Left lung (tissue), 10 donors: Measurements from ENCODE around the gene SMCR8. TPM values are rescaled to one million over a fixed set of nuclear protein-coding genes. Genes with fewer than 3 reads are reported as not detected.

Experiments
- ATAC-seq: fragments of 200-7000 bp; cut with Tn5 transposase; one replicate; pipeline ENCODE4 v1.9.1; 2020; ENCODE audit warnings: moderate library complexity
- DNase-seq, 4 donors: peaks; one replicate each; pipeline ENCODE4 v3.0.0-alpha.2; 2013 to 2020
- H3K27ac ChIP-seq, 2 donors: fragments of 200-600 bp; sonication (generic) in 1 of 2; one replicate each; pipeline versions ENCODE4 v1.5.0 to v1.8.0; 2020 to 2021
- H3K27me3 ChIP-seq, 2 donors: fragments of 200-600 bp; sonication (generic) in 1 of 2; one replicate each; pipeline versions ENCODE4 v1.5.0 to v1.8.0; 2020 to 2021
- H3K36me3 ChIP-seq, 2 donors: fragments of 200-600 bp; sonication (generic) in 1 of 2; one replicate each; pipeline versions ENCODE4 v1.5.0 to v1.8.0; 2020 to 2021
- H3K4me1 ChIP-seq, 2 donors: fragments of 200-600 bp; one replicate each; pipeline ENCODE4 v1.8.0; 2021
- H3K4me3 ChIP-seq, 2 donors: fragments of 200-600 bp; sonication (generic) in 1 of 2; one replicate each; pipeline versions ENCODE4 v1.5.0 to v1.8.0; 2020 to 2021; ENCODE audit warnings: mild to moderate bottlenecking in 1 of 2
- H3K9me3 ChIP-seq, 2 donors: fragments of 200-600 bp; sonication (generic) in 1 of 2; one replicate each; pipeline versions ENCODE4 v1.5.0 to v1.8.0; 2020 to 2021
- CTCF ChIP-seq, 2 donors: fragments of 200-600 bp; sonication (generic) in 1 of 2; IDR thresholded peaks; one replicate each; pipeline versions ENCODE4 v1.5.0 to v1.8.0; 2021; ENCODE audit warnings: antibody characterized with exemption in 2 of 2
- intact Hi-C, 2 donors: fragments of 100-400 bp; cut with DNase I; formaldehyde crosslinking; loops; one replicate each; pipeline versions ENCODE4 v1.11.2 to v1.14.2; 2022
- polyA plus RNA-seq, 6 donors: library from polyadenylated mRNA; unstranded; fragments of 120-200 nt; gene quantifications; one replicate each; pipeline ENCODE4 v1.2.1, GENCODE V29; 2013; ENCODE audit not compliant: insufficient read length in 6 of 6
- total RNA-seq, 2 donors: library from RNA; stranded (reverse); fragmentation: NEBNext Ultra II Directional; extraction: Animal tissue kit (Norgen Biotek cat#: 25700); gene quantifications; one replicate each; pipeline ENCODE4 v1.2.1, GENCODE V29; 2021
- donor health status: DM: no; HTN: yes; CAD: no.
- donor health status: DM: no; HTN: no; CAD: no.

Gene SMCR8
- total and polyA plus RNA-seq, 8 donors, result 12.0 to 23.4 (median 13.2) TPM

- no peak overlapping the region for H3K4me3 ChIP-seq
- H3K27me3 ChIP-seq, result no peaks in the 10 kb centered on the region
- no peak for TF ChIP-seq CTCF (IDR thresholded peaks at IDR 0.05)
- no peak overlapping the region for H3K27ac ChIP-seq
- H3K9me3 ChIP-seq, result no peaks in the 10 kb centered on the region
- H3K36me3 ChIP-seq, result peaks cover 0 to 41% of the 10 kb centered on the region in 2 donors
- intact Hi-C loops, result no loop called here
- H3K4me1 ChIP-seq, result no peaks in the 10 kb centered on the region
- no peak for ATAC-seq
- no peak for DNase-seq
Observed at GRCh38 chr17:18270046-18270931, 44.8 kb upstream of the SMCR8 start.

- H3K9me3 ChIP-seq, result no peaks in the 10 kb centered on the region
- no peak overlapping the region for H3K27ac ChIP-seq
- no peak for DNase-seq
- no peak for ATAC-seq
- H3K27me3 ChIP-seq, result no peaks in the 10 kb centered on the region
- H3K36me3 ChIP-seq, result peaks cover 0 to 96% of the 10 kb centered on the region in 2 donors
- no peaks in the 10 kb centered on the region for H3K4me1 ChIP-seq
- no peak for TF ChIP-seq CTCF (IDR thresholded peaks at IDR 0.05)
- H3K4me3 ChIP-seq, result no peak overlapping the region
- intact Hi-C loops, result no loop called here
Observed at GRCh38 chr17:18277076-18277475, 38.0 kb upstream of the SMCR8 start.

- Histone ChIP-seq H3K27ac (no peak overlapping the region), H3K27me3 (no peaks in the 10 kb centered on the region), H3K36me3 (peaks cover 3 to 96% of the 10 kb centered on the region in 2 donors), H3K9me3 (no peaks in the 10 kb centered on the region), H3K4me3 (no peak overlapping the region), H3K4me1 (no peaks in the 10 kb centered on the region)
- no peak for ATAC-seq
- no peak for DNase-seq
- no peak for TF ChIP-seq CTCF (IDR thresholded peaks at IDR 0.05)
- intact Hi-C loops, result no loop called here
Observed at GRCh38 chr17:18278867-18279266, 36.2 kb upstream of the SMCR8 start.

GRCh38 chr17:18280249-18280648, 34.8 kb upstream of the SMCR8 start:
- Histone ChIP-seq H3K27ac (no peak overlapping the region), H3K36me3 (peaks cover 3 to 99% of the 10 kb centered on the region in 2 donors), H3K9me3 (no peaks in the 10 kb centered on the region), H3K4me3 (no peak overlapping the region), H3K4me1 (no peaks in the 10 kb centered on the region), H3K27me3 (no peaks in the 10 kb centered on the region)
- no peak for TF ChIP-seq CTCF (IDR thresholded peaks at IDR 0.05)
- peak; percentile 94 for ATAC-seq
- DNase-seq, result peak in 1 of 4 donors; percentile 49
- intact Hi-C loops, result no loop called here

GRCh38 chr17:18280766-18281371, 34.2 kb upstream of the SMCR8 start:
- DNase-seq (no peak), ATAC-seq (peak; percentile 6)
- no peak overlapping the region for H3K27ac ChIP-seq
- no peaks in the 10 kb centered on the region for H3K27me3 ChIP-seq
- peaks cover 3 to 100% of the 10 kb centered on the region in 2 donors for H3K36me3 ChIP-seq
- TF ChIP-seq CTCF (IDR thresholded peaks at IDR 0.05), result no peak
- H3K4me3 ChIP-seq, result no peak overlapping the region
- intact Hi-C loops, result no loop called here
- H3K9me3 ChIP-seq, result no peaks in the 10 kb centered on the region
- no peaks in the 10 kb centered on the region for H3K4me1 ChIP-seq
